ENCODE results near the gene VSIG10.
"Not testable (repeated sequence)": the region's sequence is repeated elsewhere in the genome, so short reads cannot be mapped to it uniquely, and the experiment has no call there.

VSIG10 gene

DNA sequence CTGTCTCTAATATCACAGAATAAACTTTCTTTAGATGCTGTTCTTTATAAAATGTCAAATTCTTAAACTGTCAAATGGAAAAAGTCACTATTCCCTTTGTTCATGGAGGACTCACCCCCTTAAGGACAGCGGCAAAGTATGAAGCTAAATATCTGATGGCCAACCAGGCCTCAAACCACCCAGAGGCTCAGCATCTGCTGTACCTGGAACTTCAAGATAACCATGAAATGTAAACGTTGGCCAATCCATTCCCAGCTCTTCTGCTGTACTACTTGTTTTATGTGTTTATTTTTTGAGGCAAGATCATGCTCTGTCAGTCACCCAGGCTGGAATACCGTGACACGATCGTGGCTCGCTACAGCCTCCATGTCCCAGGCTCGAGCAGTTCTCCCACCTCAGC lies 71.6 kb downstream of the VSIG10 start:
- no peak for DNase-seq

DNA sequence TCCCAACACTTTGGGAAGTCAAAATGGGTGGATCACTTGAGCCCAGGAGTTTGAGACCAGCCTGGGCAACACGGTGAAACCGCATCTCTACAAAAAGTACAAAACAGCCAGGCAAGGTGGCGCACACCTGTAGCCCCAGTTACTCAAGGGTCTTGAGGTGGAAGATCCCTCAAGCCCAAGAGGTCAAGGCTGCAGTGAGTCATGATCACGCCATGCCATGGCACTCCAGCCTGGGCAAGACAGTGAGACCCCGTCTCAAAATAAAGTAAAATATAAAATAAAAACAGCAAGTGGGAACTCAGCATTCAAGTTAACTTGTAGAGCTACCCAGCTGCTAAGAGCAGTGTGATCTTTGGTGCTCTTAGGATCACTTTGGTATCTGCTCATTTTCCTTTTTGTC lies 74.6 kb downstream of the VSIG10 start:
- DNase-seq, result no peak

- no peak for DNase-seq
Measured at GRCh38 chr12:118025168-118025567, 78.6 kb downstream of the VSIG10 start.

DNA sequence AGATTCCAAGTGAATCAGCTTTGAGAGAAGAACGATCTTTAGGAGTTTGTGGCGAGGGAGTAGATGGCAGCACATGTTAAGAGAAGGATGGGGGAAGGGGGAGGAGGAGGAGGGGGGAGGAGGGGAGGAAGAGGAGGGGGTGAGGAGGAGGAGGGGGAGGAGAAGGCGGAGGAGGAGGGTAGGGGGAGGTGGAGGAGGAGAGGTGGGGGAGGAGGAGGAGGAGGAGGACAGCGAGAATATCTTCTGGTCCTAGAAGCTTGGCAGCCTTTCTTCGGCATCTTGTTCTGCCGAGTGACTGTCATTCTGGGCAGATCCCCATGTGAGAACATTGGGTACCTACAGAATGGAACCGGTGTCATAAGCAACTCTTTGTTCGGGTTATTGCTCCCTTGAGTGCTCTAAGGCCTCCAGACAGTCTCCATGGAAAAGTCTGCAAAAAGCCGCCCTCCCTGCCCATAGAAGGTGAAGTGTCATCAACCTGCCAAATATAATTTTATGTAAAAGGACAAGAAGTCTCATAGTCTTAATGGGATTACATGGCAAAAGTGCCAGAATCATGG lies 80.4 kb downstream of the VSIG10 start:
- DNase-seq, result no peak

DNA sequence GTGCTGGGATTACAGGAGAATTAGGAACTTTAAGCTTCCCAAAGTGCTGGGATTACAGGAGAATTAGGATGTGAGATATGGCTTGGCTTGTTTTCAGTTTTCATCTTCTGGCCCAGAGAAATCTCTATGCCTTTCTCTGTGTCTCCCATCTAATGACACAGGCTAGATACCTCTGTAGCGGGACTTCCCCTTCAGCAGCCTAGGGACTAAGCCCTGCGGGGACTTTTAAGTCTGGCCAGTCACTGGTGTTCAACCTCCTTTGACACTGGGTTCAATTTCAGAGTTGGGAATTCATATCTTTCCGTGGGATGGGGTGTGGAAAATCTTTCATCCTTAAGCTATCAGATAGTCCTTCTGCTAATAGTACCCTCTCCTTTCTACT lies 81.1 kb downstream of the VSIG10 start:
- DNase-seq, result no peak

DNA sequence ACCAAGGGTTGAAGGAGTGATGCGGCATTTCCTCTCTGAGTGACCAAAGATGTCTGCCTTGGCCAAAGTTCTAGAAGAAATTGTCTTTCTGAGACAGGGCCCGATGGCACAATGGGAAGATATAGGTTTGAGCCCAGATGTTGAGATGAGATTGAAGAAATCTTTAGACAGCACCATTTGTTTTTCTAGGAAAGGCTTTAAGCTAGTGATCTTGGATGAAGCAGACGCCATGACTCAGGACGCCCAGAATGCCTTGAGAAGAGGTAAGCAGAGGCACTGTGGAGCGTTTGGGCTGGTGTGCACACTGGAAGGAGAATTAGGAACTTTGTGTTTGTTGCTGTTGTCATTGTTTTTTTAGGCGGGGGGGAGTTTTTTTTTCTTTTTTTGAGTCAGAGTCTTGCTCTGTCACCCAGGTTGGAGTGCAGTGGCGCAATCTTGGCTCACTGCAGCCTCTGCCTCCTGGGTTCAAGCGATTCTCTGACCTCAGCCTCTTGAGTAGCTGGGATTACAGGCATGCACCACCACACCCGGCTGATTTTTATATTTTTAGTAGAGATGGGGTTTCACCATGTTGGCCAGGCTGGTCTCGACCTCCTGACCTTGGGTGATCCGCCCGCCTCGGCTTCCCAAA lies 81.6 kb downstream of the VSIG10 start:
- not testable (repeated sequence) for DNase-seq

GRCh38 chr12:118020036-118020435 lies 83.8 kb downstream of the VSIG10 start:
- DNase-seq, result no peak

DNA sequence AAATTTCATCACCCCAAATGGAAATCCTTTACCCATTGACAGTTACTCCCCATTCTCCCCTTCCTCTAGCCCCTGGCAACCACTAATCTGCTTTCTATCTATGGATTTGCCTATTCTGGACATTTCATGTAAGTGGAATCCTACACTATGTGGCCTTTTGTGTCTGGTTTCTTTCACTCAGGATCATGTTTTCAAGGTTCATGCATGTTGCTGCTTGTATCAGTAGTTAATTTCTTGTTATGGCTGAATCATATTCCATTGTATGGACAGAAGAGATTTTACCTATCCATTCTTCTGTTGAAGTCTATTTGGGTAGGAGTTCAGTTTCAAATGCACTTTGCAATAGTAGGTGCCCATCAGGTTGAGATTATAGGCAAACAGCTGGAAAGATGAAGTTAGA lies 85.9 kb downstream of the VSIG10 start:
- no peak for DNase-seq

- DNase-seq, result peak; percentile 98
Measured at GRCh38 chr12:118016424-118017264, 87.2 kb downstream of the VSIG10 start, which contains the start of gene RFC5. Gene RFC5, plus strand, starts transcription at chr12:118016703. Its CDS starts 125 bp downstream, at chr12:118016828.

GRCh38 chr12:118015944-118016343 lies 87.9 kb downstream of the VSIG10 start:
- no peak for DNase-seq

- no peak for DNase-seq
Measured at GRCh38 chr12:118015306-118015705, 88.5 kb downstream of the VSIG10 start.
